HL-60 (cell line): ENCODE data around the gene TMEM242.
A peak's percentile ranks its signal among the peaks of the same experiment; 100 is the strongest.

Experiments used
- DNase-seq, 2 experiments: peaks; one replicate each; pipeline ENCODE4 v3.0.0-alpha.2; 2010 to 2020; ENCODE audit warnings: low read depth in 1 of 2, low spot score in 1 of 2
- H3K27ac ChIP-seq: fragments of 250-450 bp; sonication (Bioruptor Pico); replicated peaks from 2 replicates; pipeline ENCODE4 v1.5.1; 2020; ENCODE audit warnings: mild to moderate bottlenecking, moderate library complexity
- H3K27me3 ChIP-seq: fragments of 250-450 bp; sonication (Bioruptor Pico); 2 replicates; pipeline ENCODE4 v1.5.1; 2021; ENCODE audit warnings: mild to moderate bottlenecking, moderate library complexity; ENCODE audit not compliant: insufficient read depth, poor library complexity, severe bottlenecking
- H3K4me3 ChIP-seq: replicated peaks from 2 replicates; pipeline ENCODE4 v1.5.1; 2011; ENCODE audit warnings: mild to moderate bottlenecking, control low read depth, low read length; ENCODE audit not compliant: insufficient read depth
- GABPA ChIP-seq: IDR thresholded peaks from 2 replicates; pipeline ENCODE4 v1.6.1; 2012; ENCODE audit warnings: low read depth
- POLR2AphosphoS5 ChIP-seq: IDR thresholded peaks from 2 replicates; pipeline ENCODE4 v1.6.1; 2012; ENCODE audit warnings: low read depth
- SPI1 ChIP-seq: IDR thresholded peaks from 2 replicates; pipeline ENCODE4 v1.6.1; 2012; ENCODE audit warnings: low read depth, mild to moderate bottlenecking, borderline replicate concordance
- TF ChIP-seq, protein P1 (sequence below): IDR thresholded peaks from 2 replicates; pipeline ENCODE4 v1.6.1; 2012; ENCODE audit warnings: low read depth; ENCODE audit not compliant: insufficient replicate concordance
- TF ChIP-seq, protein P2 (sequence below): IDR thresholded peaks from one replicate; pipeline ENCODE4 v1.5.1; 2011; ENCODE audit warnings: low read length, control low read depth, inconsistent platforms; ENCODE audit not compliant: insufficient read depth

TMEM242 gene

DNA sequence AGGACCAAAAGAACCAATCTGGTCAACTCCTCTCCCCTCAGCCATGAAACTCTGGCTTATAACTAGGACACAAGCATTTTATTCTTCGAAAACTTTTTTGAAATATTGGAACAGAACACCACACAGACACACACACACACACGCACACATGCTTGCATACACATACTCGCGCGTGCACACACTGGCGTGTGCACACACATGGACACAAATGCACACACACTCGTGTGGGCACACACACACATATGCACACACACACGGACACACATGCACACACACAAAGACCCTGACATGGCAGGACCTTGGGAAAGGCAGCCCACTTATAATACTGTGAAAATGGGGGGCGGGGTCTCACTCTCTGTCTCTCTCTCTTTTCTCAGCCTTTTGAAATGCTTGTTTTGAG, 63.9 kb downstream of the TMEM242 start:
- DNase-seq: no peak
- TF ChIP-seq, protein P1, sequence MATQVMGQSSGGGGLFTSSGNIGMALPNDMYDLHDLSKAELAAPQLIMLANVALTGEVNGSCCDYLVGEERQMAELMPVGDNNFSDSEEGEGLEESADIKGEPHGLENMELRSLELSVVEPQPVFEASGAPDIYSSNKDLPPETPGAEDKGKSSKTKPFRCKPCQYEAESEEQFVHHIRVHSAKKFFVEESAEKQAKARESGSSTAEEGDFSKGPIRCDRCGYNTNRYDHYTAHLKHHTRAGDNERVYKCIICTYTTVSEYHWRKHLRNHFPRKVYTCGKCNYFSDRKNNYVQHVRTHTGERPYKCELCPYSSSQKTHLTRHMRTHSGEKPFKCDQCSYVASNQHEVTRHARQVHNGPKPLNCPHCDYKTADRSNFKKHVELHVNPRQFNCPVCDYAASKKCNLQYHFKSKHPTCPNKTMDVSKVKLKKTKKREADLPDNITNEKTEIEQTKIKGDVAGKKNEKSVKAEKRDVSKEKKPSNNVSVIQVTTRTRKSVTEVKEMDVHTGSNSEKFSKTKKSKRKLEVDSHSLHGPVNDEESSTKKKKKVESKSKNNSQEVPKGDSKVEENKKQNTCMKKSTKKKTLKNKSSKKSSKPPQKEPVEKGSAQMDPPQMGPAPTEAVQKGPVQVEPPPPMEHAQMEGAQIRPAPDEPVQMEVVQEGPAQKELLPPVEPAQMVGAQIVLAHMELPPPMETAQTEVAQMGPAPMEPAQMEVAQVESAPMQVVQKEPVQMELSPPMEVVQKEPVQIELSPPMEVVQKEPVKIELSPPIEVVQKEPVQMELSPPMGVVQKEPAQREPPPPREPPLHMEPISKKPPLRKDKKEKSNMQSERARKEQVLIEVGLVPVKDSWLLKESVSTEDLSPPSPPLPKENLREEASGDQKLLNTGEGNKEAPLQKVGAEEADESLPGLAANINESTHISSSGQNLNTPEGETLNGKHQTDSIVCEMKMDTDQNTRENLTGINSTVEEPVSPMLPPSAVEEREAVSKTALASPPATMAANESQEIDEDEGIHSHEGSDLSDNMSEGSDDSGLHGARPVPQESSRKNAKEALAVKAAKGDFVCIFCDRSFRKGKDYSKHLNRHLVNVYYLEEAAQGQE: no peak
- TF ChIP-seq GABPA (no peak), SPI1 (no peak), POLR2AphosphoS5 (no peak)
- TF ChIP-seq, protein P2, sequence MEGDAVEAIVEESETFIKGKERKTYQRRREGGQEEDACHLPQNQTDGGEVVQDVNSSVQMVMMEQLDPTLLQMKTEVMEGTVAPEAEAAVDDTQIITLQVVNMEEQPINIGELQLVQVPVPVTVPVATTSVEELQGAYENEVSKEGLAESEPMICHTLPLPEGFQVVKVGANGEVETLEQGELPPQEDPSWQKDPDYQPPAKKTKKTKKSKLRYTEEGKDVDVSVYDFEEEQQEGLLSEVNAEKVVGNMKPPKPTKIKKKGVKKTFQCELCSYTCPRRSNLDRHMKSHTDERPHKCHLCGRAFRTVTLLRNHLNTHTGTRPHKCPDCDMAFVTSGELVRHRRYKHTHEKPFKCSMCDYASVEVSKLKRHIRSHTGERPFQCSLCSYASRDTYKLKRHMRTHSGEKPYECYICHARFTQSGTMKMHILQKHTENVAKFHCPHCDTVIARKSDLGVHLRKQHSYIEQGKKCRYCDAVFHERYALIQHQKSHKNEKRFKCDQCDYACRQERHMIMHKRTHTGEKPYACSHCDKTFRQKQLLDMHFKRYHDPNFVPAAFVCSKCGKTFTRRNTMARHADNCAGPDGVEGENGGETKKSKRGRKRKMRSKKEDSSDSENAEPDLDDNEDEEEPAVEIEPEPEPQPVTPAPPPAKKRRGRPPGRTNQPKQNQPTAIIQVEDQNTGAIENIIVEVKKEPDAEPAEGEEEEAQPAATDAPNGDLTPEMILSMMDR: no peak
- no peaks in the 10 kb centered on the region for H3K27me3 ChIP-seq
- no peak overlapping the region for H3K27ac ChIP-seq
- H3K4me3 ChIP-seq: no peak overlapping the region

DNA sequence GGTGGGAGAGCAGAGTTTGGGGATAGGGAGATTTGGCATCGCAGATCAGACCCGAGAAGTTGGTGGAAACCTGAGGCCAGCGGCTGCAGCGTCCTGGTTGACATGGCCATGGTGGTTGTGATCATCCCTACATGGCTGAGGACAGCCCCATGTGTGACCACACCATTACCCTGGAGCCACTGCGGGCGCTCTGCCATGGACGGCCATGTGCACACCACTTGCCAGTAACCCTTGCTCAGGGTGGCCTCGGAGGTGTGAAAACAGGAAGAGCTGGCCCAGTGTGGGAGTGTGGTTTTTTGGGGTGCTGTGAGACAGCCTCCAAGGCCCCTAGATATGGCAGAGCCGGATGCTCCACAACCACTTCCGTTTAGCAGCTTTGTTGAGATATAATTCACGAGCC, 64.4 kb downstream of the TMEM242 start:
- DNase-seq: peak in 1 of 2 experiments; percentile 30
- TF ChIP-seq SPI1: peak; percentile 57; the same call in 1 of the 2 replicates
- TF ChIP-seq, protein P2: no peak
- TF ChIP-seq GABPA: peak; percentile 12; the same call in 1 of the 2 replicates
- TF ChIP-seq POLR2AphosphoS5: no peak
- TF ChIP-seq, protein P1: no peak
- no peak overlapping the region for H3K27ac ChIP-seq
- no peak overlapping the region for H3K4me3 ChIP-seq
- H3K27me3 ChIP-seq: no peaks in the 10 kb centered on the region

DNA sequence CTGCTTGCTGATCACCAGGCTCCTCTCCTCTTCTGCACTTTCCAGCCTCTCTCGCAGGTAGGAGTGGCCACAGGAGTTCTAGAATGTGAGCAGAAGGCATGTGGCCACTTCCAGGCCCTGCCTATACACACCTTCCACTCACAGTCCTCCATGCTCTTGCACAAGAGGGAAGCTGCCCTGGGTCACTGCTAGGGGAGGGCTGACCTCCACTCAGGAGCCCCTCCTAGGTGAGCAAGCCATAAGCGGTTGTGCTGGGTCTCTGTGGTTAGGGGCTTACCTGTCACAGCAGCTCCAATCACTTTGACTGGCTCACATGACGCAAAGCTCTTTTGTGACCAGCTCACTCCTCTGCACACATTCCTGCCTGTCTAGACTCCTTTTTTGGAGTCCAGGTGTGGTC, 68.2 kb downstream of the TMEM242 start:
- no peak overlapping the region for H3K27ac ChIP-seq
- H3K27me3 ChIP-seq: no peaks in the 10 kb centered on the region
- TF ChIP-seq GABPA (no peak), SPI1 (no peak), POLR2AphosphoS5 (no peak)
- TF ChIP-seq, protein P1: no peak
- TF ChIP-seq, protein P2: no peak
- no peak for DNase-seq
- H3K4me3 ChIP-seq: no peak overlapping the region
